ENCODE data around the gene NUCB1. TPM values are rescaled to one million over a fixed set of nuclear protein-coding genes. Genes with fewer than 3 reads are reported as not detected.

NUCB1 gene
- total and polyA plus RNA-seq, 9 of the 15 experiments (the other 6 are each of a cell fraction or from before 2014, with no cell fraction given): 3.1 to 153 (median 71.7) TPM

DNA sequence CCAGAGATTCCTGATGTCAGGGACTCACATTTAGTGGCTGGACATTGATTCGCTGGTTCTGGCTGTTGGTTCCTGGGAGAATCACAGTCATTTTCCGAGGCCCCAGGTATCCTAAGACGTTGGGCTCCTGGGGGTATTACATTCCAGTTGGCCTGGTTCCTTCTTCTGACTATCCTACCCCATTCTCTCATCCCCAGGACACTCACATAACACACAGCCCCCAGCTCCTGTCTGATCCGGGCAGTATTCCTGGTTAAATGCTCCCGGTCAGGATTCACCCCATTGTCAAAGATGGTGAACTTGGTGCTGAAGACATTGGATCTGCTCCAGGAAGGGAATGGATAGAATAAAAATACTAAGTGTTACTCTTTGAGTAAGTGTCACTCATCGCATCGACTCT, 16.4 kb upstream of the NUCB1 start:
- ChIA-PET POLR2A (interaction anchor here (5.9 to 12.2 kb wide), 2 partner anchors 8 to 87 kb away, joined by 71 to 439 read pairs; partner anchors contain the start of genes FTL and PPP1R15A), CTCF (ENCODE audit: low intra/inter-chr PET ratio) (no interaction called here)
- Histone ChIP-seq H3K4me3 (no peak overlapping the region), H3K4me2 (ENCODE audit: insufficient read depth, low read length) (no peak overlapping the region), H3K36me3 (ENCODE audit: control insufficient read depth, insufficient read depth, low read length) (no peaks in the 10 kb centered on the region), H3K79me2 (ENCODE audit: control insufficient read depth, insufficient read depth, low read length) (no peaks in the 10 kb centered on the region), H2AFZ (ENCODE audit: low read depth, low read length) (no peak overlapping the region), H3K9me3 (replicated peaks; ENCODE audit: control insufficient read depth, insufficient read depth, low read depth, low read length) (peaks cover 7% of the 10 kb centered on the region), H3K27me3 (ENCODE audit: control insufficient read depth in 2 of 2, insufficient read depth in 2 of 2, low read length in 2 of 2) (no peaks in the 10 kb centered on the region), H4K20me1 (replicated peaks; ENCODE audit: control insufficient read depth, insufficient read depth, low read length) (no peaks in the 10 kb centered on the region), H3K9me1 (ENCODE audit: control insufficient read depth, insufficient read depth, low read length) (no peaks in the 10 kb centered on the region), H3K4me1 (replicated peaks in 1 of 2; ENCODE audit: control insufficient read depth in 2 of 2, insufficient read depth in 2 of 2, low read length in 2 of 2) (peaks cover 22 to 42% of the 10 kb centered on the region in 2 experiments), H3K9ac (ENCODE audit: insufficient read depth in 1 of 2, low read depth in 2 of 2, low read length in 2 of 2) (no peak overlapping the region), H3K27ac (ENCODE audit: extremely low read depth, low read depth, low read length) (no peak overlapping the region)
- intact Hi-C loops (cut with micrococcal nuclease) (no loop called here), in situ Hi-C loops (cut with MboI) (no loop called here)
- FAIRE-seq: no peak
- TF ChIP-seq SIN3A (IDR thresholded peaks at IDR 0.05; ENCODE audit: borderline replicate concordance in 2 of 2, control insufficient read depth in 1 of 2, low read depth in 2 of 2, low read length in 2 of 2) (no peak), EHMT2 (IDR thresholded peaks at IDR 0.05) (no peak), HIVEP1 (CRISPR knock-in tag; IDR thresholded peaks at IDR 0.05) (no peak), CBFA2T3 (IDR thresholded peaks at IDR 0.05) (no peak), MAFK (IDR thresholded peaks at IDR 0.05; ENCODE audit: low read length) (no peak), ADNP (tag; IDR thresholded peaks at IDR 0.05) (no peak), GATA2 (CRISPR knock-in tag; IDR thresholded peaks at IDR 0.05) (no peak), HNRNPK (IDR thresholded peaks at IDR 0.05; ENCODE audit: low read depth, low read length, poor library complexity, severe bottlenecking) (no peak), GTF3C2 (IDR thresholded peaks at IDR 0.05; ENCODE audit: borderline replicate concordance, extremely low read depth, insufficient read length) (no peak)
- WGBS (ENCODE audit: insufficient coverage, low coverage, missing lambda C conversion rate): 92% methylated on average over 7 of the region's 7 CpGs
- no peak for DNase-seq (ENCODE audit: extremely low read depth in 1 of 4, low spot score in 3 of 4)
- ATAC-seq: no peak
- no TSS peak for BruUV-seq (replicated peaks)
